H1 (cell line): Measurements from ENCODE around the gene PUDP. TPM values are rescaled to one million over a fixed set of nuclear protein-coding genes. Genes with fewer than 3 reads are reported as not detected.
"Not testable (repeated sequence)": the region's sequence is repeated elsewhere in the genome, so short reads cannot be mapped to it uniquely, and the experiment has no call there.

Experiments used
- CTCF ChIA-PET: fragments of 300-600 bp; sonication (Branson Sonifier 250); formaldehyde crosslinking; loops from one replicate; lab custom pipeline; 2021; ENCODE audit not compliant: partially characterized antibody; lab: Charles Lee
- POLR2A ChIA-PET: fragments of 300-600 bp; sonication (Branson Sonifier 250); formaldehyde crosslinking; loops from one replicate; lab custom pipeline; 2021; ENCODE audit warnings: inconsistent platforms; ENCODE audit not compliant: partially characterized antibody; lab: Charles Lee
- DNase-seq, 2 experiments: peaks; one replicate each; pipeline versions ENCODE4 v3.0.0 to v3.0.0-alpha.2; 2010 to 2022; ENCODE audit warnings: low spot score in 2 of 2, low read depth in 1 of 2, mixed read lengths in 1 of 2
- FAIRE-seq: peaks from 2 replicates; lab custom pipeline; 2011; peaks lifted over from hg19 to GRCh38; lab: Jason Lieb, UNC
- H2AFZ ChIP-seq: 2 replicates; pipeline ENCODE4 v1.8.1; 2012; ENCODE audit warnings: low read length, inconsistent platforms
- H2AK5ac ChIP-seq: 2 replicates; pipeline ENCODE4 v1.6.1; 2013; ENCODE audit warnings: low read depth, low read length
- H2BK120ac ChIP-seq: replicated peaks from 2 replicates; pipeline ENCODE3; 2013; ENCODE audit warnings: low read depth, low read length, inconsistent platforms
- H2BK12ac ChIP-seq: 2 replicates; pipeline ENCODE4 v1.6.1; 2013; ENCODE audit warnings: low read depth, low read length
- H2BK15ac ChIP-seq: 2 replicates; pipeline ENCODE4 v1.6.1; 2013; ENCODE audit warnings: low read length
- H2BK20ac ChIP-seq: 2 replicates; pipeline ENCODE4 v1.6.1; 2013; ENCODE audit warnings: low read length
- H2BK5ac ChIP-seq: 2 replicates; pipeline ENCODE4 v1.6.1; 2013; ENCODE audit warnings: low read depth, low read length
- H3K14ac ChIP-seq: 2 replicates; pipeline ENCODE4 v1.6.1; 2013; ENCODE audit warnings: inconsistent platforms; ENCODE audit not compliant: insufficient read length
- H3K18ac ChIP-seq: 2 replicates; pipeline ENCODE4 v1.6.1; 2013; ENCODE audit warnings: low read length; ENCODE audit errors: extremely low read depth
- H3K23ac ChIP-seq: 2 replicates; pipeline ENCODE4 v1.6.1; 2013; ENCODE audit warnings: inconsistent platforms; ENCODE audit not compliant: insufficient read length
- H3K23me2 ChIP-seq: 2 replicates; pipeline ENCODE4 v1.6.1; 2013; ENCODE audit warnings: low read depth, low read length
- H3K27ac ChIP-seq: 2 replicates; pipeline ENCODE4 v1.6.1; 2011; ENCODE audit warnings: low read depth, low read length, inconsistent platforms
- H3K27me3 ChIP-seq, 4 experiments: replicated peaks in 1 of 4; 1 replicate in 1 of 4; 2 replicates in 3 of 4; pipeline versions ENCODE4 v1.6.1 to v1.8.1; 2011 to 2013; ENCODE audit warnings: low read length in 3 of 4, mild to moderate bottlenecking in 3 of 4, inconsistent platforms in 2 of 4, mixed read lengths in 2 of 4, moderate library complexity in 1 of 4; ENCODE audit not compliant: control insufficient read depth in 3 of 4, insufficient read depth in 3 of 4; ENCODE audit errors: extremely low read depth in 1 of 4
- H3K36me3 ChIP-seq, 4 experiments: 2 replicates each; pipeline versions ENCODE4 v1.6.1 to v1.8.1; 2011 to 2013; ENCODE audit warnings: mild to moderate bottlenecking in 4 of 4, low read length in 3 of 4, moderate library complexity in 2 of 4, control low read depth in 1 of 4, inconsistent platforms in 1 of 4; ENCODE audit not compliant: insufficient read depth in 4 of 4, control insufficient read depth in 2 of 4
- H3K4ac ChIP-seq: replicated peaks from 2 replicates; pipeline ENCODE3; 2013; ENCODE audit warnings: low read length, low read depth, mixed read lengths, inconsistent platforms; ENCODE audit not compliant: insufficient read length
- H3K4me1 ChIP-seq, 4 experiments: replicated peaks in 1 of 4; 1 replicate in 1 of 4; 2 replicates in 3 of 4; pipeline versions ENCODE4 v1.6.1 to v1.8.1; 2011 to 2013; ENCODE audit warnings: low read length in 3 of 4, inconsistent platforms in 2 of 4, mixed read lengths in 1 of 4; ENCODE audit not compliant: insufficient read depth in 4 of 4, control insufficient read depth in 3 of 4
- H3K4me2 ChIP-seq, 2 experiments: 2 replicates each; pipeline versions ENCODE4 v1.6.1 to v1.8.1; 2011 to 2013; ENCODE audit warnings: low read depth in 2 of 2, low read length in 2 of 2, control low read depth in 1 of 2, inconsistent platforms in 1 of 2, mild to moderate bottlenecking in 1 of 2; ENCODE audit not compliant: insufficient read depth in 1 of 2
- H3K4me3 ChIP-seq, 4 experiments: fragments of 200-600, 300-600 bp in 1 of 4; sonication (generic), shearing (Covaris generic), sonication (Bioruptor Twin) in 1 of 4; 2 replicates each; pipeline versions ENCODE4 v1.5.1 to v1.8.1; 2011 to 2016; ENCODE audit warnings: low read length in 4 of 4, low read depth in 3 of 4, control low read depth in 2 of 4, inconsistent platforms in 2 of 4, mild to moderate bottlenecking in 2 of 4, mixed read lengths in 1 of 4, moderate library complexity in 1 of 4; ENCODE audit not compliant: insufficient read depth in 2 of 4; ENCODE audit errors: extremely low read depth in 1 of 4
- H3K56ac ChIP-seq: replicated peaks from 2 replicates; pipeline ENCODE3; 2013; ENCODE audit warnings: low read depth, mild to moderate bottlenecking, mixed read lengths, low read length, inconsistent platforms; ENCODE audit not compliant: insufficient read length
- H3K79me1 ChIP-seq: 2 replicates; pipeline ENCODE4 v1.6.1; 2013; ENCODE audit warnings: low read depth, low read length, control low read depth
- H3K79me2 ChIP-seq, 2 experiments: 2 replicates each; pipeline versions ENCODE4 v1.6.1 to v1.8.1; 2012 to 2013; ENCODE audit warnings: low read length in 2 of 2, mild to moderate bottlenecking in 2 of 2, inconsistent platforms in 1 of 2; ENCODE audit not compliant: insufficient read depth in 2 of 2, control insufficient read depth in 1 of 2
- H3K9ac ChIP-seq, 4 experiments: replicated peaks in 1 of 4; 1 replicate in 1 of 4; 2 replicates in 3 of 4; pipeline versions ENCODE4 v1.6.1 to v1.8.1; 2011 to 2013; ENCODE audit warnings: low read depth in 3 of 4, low read length in 3 of 4, control low read depth in 2 of 4, mild to moderate bottlenecking in 2 of 4, moderate library complexity in 2 of 4, inconsistent platforms in 1 of 4; ENCODE audit errors: extremely low read depth in 1 of 4
- H3K9me3 ChIP-seq, 2 experiments: 2 replicates each; pipeline versions ENCODE4 v1.6.1 to v1.8.1; 2012 to 2013; ENCODE audit warnings: mild to moderate bottlenecking in 2 of 2, moderate library complexity in 2 of 2, control low read depth in 1 of 2, inconsistent platforms in 1 of 2, low read depth in 1 of 2, low read length in 1 of 2, mixed read lengths in 1 of 2; ENCODE audit not compliant: insufficient read depth in 2 of 2
- H4K20me1 ChIP-seq, 2 experiments: replicated peaks in 1 of 2; 2 replicates each; pipeline versions ENCODE3 to v1.8.1; 2011 to 2013; ENCODE audit warnings: inconsistent platforms in 2 of 2, low read length in 2 of 2, mild to moderate bottlenecking in 1 of 2; ENCODE audit not compliant: insufficient read depth in 2 of 2, control insufficient read depth in 1 of 2
- H4K5ac ChIP-seq: 2 replicates; pipeline ENCODE4 v1.6.1; 2013; ENCODE audit warnings: low read length, low read depth, mixed read lengths, inconsistent platforms; ENCODE audit not compliant: insufficient read length
- H4K8ac ChIP-seq: 2 replicates; pipeline ENCODE4 v1.8.0; 2013; ENCODE audit warnings: mild to moderate bottlenecking, moderate library complexity, low read length, inconsistent platforms; ENCODE audit not compliant: insufficient read depth; ENCODE audit errors: extremely low read depth
- H4K91ac ChIP-seq: replicated peaks from 2 replicates; pipeline ENCODE3; 2013; ENCODE audit warnings: low read length, mixed read lengths, inconsistent platforms; ENCODE audit not compliant: insufficient read length
- WGBS, 2 experiments: shearing (Covaris generic) in 1 of 2; methylation state at CpG; one replicate each; pipeline versions ENCODE4 v1.1.6 to v1.1.7; 2013 to 2015; ENCODE audit warnings: low lambda C conversion rate in 2 of 2, mixed read lengths in 2 of 2, inconsistent platforms in 1 of 2, low coverage in 1 of 2, missing lambda C conversion rate in 1 of 2; ENCODE audit not compliant: insufficient replicate concordance in 2 of 2, insufficient coverage in 1 of 2, insufficient read length in 1 of 2; ENCODE audit errors: extremely low coverage in 1 of 2, missing lambda C conversion rate in 1 of 2; 5-methylcytosine and 5-hydroxymethylcytosine counted together
- polyA plus RNA-seq, 7 experiments: library from polyadenylated mRNA; depleted of rRNA in 3 of 7; stranded (reverse) in 5 of 7; unstranded in 2 of 7; fragments of >200 nt in 5 of 7; fragments of 200-250 nt in 2 of 7; gene quantifications; 1 replicate in 5 of 7; 2 replicates in 1 of 7; 4 replicates in 1 of 7; pipeline versions ENCODE4 v1.2.1 to v1.2.3, GENCODE V29; 2011 to 2013; ENCODE audit warnings: missing spikeins in 2 of 7, mixed read lengths in 2 of 7
- total RNA-seq: library from RNA; stranded (reverse); fragmentation: NEBNext Ultra II Directional; extraction: Animal tissue kit (Norgen Biotek cat#: 25700); gene quantifications from 2 replicates; pipeline ENCODE4 v1.2.1, GENCODE V29; 2021

Gene PUDP
- total and polyA plus RNA-seq, 2 of the 8 experiments (the other 6 are each of a cell fraction or from before 2014, with no cell fraction given): 27.2 to 30.2 TPM

DNA sequence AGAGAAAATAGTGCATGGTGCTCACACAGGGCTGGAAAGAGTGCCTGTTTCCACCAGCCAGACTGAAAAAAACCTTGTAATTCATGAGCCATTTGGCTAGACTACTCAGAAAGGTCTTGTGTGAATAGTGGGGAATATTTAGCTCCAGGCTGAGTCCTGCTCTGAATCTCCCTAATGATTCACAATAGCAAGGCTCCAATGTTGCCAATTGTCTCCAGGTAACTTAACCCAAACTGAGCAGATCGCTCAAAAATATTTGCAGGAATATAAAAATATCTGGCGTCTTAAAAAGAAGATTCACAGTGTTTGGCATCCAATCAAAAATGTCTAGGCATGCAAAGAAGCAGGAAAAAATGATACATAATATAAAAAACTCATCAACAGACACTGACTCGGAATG, 125.0 kb downstream of the PUDP start:
- H2AK5ac ChIP-seq, H3K23ac ChIP-seq, H2BK5ac ChIP-seq, H4K8ac ChIP-seq, H3K9ac ChIP-seq, H3K14ac ChIP-seq, H3K4me3 ChIP-seq, H3K18ac ChIP-seq, H2BK20ac ChIP-seq, H3K27ac ChIP-seq, H3K9me3 ChIP-seq, H3K4ac ChIP-seq, H2BK12ac ChIP-seq, H4K20me1 ChIP-seq, H3K4me2 ChIP-seq, H2BK15ac ChIP-seq, FAIRE-seq, H4K91ac ChIP-seq, H3K36me3 ChIP-seq, H4K5ac ChIP-seq, H3K79me2 ChIP-seq, H3K56ac ChIP-seq, H2BK120ac ChIP-seq, CTCF ChIA-PET, DNase-seq, H3K4me1 ChIP-seq, H3K27me3 ChIP-seq, H2AFZ ChIP-seq, POLR2A ChIA-PET, H3K79me1 ChIP-seq, H3K23me2 ChIP-seq: not testable (repeated sequence)
- 92% methylated on average over 3 of the region's 3 CpGs; no CpG with 5 or more reads in 1 of the 2 experiments for WGBS, 2 experiments
